Measurements from ENCODE around the gene GCFC2.
"Not testable (repeated sequence)": the region's sequence is repeated elsewhere in the genome, so short reads cannot be mapped to it uniquely, and the experiment has no call there.

GCFC2 gene

DNA sequence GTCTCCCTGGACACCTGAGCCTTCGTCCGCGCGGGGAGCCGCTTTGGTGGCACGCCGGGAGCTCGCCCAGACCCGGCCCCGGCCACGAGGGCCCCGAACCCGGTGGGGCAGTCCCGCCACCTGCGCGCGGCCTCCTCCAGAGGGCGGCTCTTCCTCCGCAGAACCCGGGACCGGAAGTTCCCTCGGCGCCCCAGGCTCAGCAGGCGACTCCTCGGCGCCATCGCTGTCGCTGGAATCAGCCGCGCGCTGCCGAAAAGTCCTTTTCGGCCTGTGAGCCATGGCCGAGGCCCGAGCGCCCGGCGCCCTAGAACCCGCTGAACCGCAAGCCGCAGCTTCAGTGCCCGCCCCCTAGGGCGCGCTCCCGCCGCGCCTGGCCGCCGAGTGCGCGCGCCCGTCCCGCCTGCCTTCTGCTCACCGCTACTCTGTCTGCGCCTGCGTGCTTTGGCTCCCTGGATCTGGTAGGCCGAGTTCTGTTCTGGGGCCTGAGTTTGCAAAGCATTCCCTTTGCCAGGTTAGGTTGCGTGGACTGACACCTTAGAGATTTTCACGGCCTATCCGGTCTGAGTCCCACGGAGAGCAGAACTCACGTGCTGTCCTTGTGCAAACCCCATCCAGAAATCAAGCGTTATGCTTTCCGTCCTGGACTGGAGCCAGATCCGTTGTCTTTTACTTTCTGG lies at the start of gene GCFC2:
GCFC2 (minus strand) TSS at position 339 of the 677 bp plus-strand sequence; CDS start at position 279, 60 bp downstream.
- peak; percentile 12 to 45 for DNase-seq

DNA sequence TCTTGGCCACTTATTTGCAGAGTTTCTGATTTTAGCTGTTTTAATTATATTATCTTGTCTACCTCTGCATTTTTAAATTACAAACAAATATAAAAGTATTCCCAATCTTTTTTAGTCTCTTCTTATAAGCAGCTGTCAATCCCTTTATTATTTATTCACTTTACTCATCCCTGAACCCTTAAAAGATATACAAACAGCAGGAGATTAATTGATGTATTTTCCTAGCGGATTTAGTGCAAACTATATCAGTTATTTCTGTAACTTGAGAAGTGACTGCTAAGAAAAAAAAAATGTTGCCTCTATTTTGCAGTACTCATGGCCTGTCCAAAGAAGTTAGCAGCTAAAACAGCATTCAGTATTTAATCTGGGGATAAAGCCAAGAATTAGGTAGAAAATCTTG lies 42.1 kb upstream of the GCFC2 start:
- no peak for DNase-seq

DNA sequence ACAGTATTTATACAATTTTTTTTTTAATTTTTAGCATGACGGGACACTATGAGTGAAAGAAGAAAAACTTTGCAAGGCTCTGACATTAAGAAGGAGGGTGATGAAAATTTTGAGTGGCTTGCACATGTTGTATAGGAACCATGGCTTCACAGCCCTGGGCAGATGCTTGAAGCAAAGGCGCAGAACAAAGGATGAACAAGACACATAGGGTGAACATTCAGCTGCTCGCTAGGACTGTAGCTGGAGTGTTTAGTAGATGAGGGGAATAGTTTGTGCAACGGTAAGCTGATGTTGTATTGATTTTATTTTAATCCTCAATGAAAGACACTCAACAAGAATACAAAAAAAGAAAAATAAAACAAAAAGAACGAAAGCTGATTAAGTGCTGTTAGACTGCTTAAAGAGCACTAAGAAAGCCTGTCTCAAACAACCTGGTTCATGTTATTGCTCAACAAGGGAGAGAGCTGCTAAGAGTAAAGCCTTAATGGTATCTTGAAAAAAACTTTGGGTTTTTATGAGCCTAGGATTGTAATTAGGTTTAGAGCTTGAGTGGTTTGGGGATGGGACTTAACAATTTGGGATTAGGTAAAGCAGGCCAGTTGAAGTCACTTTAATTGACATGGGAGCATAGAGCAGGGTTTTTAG lies 41.2 kb upstream of the GCFC2 start:
- no peak for DNase-seq

DNA sequence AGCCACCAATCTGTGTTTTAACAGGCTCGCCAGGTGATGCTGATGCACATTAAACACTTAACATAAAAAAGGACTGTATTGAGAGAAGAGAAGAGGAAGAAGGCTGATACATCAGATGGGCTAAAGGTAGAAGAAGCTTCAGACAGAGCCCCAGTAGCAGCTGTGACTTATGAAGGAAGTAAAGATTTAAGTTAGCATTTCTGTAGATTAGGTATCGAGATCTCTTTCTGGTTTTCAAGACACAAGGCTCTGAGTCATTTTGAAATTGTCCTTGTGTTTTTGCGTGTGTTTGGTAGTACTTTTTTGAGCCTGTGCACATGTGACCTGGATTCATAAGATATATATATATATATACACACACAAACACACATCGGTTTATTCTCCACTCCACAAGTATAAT lies 40.6 kb upstream of the GCFC2 start:
- DNase-seq: no peak

DNA sequence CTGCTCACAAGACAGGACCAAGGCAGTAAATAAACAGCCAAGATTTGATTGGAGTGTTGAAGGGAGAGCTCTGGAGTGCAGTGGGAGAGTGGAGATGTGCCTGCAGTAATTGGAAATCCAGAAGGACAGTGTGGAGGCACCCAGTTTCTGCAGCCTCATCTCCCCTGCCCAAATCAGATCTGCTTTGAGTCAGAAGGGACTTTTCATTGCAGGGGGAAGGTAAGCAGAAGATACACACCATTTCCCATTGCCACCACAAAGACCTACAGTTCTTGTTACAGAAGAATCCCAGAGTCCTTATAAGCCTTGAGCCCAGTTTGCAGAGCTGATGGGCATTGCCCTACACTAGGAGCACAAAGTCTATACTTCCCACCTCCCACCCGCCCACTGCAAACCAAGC lies 27.2 kb upstream of the GCFC2 start:
- no peak for DNase-seq

DNA sequence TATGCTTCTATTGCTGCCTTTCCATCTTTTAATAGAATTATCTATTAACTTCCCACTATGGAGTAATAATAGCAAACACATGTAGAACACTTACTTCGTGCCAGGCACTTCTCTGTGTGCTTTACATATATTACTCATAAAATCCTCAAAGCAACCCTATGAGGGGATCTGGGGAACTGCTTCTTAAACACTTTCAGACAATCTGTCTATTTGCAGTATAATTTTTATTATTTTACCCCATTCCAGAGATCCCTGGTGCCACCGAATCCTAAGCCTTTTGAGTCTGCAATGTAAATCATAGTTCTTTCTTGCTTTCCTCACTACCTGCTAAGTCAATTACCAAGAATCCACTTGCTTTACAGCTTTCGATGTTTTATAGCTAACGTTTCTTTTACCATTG lies 25.6 kb upstream of the GCFC2 start:
- DNase-seq: no peak

DNA sequence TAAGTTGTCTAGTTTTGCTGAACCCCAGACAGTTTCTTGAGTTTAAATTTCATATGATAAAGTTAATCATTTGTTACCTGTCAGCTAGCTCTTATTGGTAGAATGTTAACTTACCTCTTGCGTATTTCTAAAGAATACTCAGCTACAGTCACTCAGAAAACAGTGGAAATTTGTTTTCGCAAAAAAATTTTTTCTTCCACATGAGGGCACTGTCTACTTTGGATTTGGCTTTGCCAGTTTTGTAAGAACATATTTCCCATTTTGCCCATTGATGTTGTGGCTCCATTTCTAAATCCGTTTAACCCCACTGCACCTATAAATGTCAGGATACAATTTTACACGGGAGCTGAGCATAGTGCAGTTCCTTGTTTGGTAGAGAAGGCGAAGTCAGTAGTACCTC lies 19.1 kb upstream of the GCFC2 start:
- DNase-seq: no peak

DNA sequence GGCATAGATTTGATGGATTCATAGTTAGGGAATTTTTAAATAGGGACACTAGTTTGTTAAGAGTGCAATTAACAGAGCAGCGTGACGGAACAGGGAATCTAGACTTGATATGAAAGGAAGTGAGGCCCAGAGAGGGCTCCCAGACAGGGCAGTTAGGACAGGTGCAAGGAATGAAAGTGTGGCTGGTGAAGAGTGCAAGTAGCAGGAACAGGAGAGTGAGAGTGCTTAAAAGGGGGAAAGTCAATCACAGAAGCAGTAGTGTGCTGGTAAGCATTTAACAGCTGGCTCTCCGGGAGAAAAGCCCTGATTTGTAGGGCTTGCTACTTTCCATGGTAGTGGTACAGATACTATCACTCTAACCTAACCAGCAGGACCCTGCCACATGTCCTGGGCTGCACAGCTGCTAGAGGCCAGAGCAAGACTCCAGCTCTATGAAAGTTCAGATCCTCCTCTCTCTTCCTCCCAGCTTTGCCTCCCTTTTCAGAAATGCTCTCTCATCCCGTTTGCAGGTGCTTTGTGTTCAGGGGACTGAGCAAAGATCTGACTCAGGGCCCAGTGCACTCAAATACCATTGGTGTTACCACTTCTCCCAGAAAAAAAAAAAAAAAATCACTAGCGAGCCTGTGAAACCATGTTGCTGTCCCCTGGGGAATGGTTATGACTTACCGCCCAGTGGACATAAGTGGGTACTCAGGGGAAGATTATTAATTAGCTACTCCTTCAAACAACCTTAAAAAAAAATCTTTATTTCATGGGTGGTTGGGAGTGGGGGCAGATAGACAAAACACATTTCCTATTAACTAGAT lies 18.1 kb upstream of the GCFC2 start:
- peak in 1 of 2 experiments; percentile 6 for DNase-seq

DNA sequence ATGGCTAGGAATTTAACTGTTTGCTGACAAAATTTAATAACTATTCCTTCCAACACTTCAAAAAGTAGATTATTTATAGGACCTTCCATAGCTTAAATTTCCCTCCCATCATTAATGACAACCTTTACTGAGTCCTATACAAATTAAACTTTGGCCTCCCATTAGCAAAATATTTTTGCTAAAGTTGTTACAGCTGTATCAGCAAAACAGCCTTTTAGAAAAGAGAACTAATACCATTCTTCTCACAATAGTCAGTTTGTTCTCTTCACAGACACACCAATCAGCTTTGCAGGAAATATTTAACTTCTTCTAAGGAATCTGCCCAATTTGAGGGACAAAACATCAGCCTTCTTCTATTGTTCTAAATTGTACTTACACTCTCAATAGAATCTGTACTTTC lies 12.0 kb upstream of the GCFC2 start:
- DNase-seq: no peak

DNA sequence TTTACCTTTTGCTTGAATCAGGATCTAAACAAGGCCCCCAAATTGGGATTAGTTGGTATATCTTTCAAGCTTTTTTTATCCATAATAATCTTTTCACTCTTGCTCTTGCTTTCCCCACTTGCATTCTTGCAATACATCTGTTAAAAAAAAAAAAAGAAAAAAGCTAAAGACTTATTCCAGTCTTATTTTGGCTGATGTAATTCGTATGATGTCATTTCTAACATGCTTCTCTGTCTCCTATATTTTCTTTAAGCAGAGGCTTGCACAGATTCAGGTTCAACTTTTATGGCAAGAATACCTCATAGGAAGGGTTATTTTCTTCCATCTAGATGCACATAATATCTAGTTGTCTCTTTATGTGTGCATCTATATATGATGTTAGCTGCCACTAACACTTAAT lies 9.8 kb upstream of the GCFC2 start:
- no peak for DNase-seq

DNA sequence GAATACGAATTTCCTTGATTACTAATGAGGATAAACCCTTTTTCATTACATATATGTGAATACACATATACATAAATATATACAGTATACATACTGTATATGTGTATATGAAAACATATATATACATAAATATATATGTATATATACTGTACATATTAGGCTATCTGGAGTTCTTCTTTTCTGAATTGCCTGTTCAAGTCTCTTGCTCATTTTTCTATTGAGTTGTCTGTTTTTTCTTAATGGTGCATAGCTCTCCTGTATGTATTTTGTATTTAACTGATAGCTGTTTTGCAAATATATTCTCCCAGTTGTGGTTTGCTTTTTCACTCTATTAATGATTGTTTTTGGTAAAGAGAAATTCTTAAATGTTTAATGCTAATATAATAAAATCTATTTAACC lies 8.9 kb upstream of the GCFC2 start:
- DNase-seq: no peak

DNA sequence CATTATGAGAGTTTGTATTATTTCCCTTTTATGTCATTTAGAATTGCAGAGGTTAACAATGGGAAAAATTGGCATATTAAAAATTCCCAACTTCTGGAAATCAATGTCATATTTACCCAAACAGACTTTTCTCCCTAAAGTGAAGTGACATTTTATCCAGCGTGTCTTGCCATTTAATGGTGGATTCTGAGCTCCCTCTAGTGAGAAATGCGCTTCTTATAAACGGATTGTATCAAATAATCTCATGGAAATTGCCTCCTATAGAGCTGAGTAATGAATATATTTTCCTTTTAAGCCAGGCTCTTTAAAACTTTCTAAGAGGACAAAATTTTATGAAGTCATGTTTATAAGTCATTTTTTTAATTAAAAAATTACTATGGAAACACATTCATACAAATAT lies 5.7 kb upstream of the GCFC2 start:
- no peak for DNase-seq

DNA sequence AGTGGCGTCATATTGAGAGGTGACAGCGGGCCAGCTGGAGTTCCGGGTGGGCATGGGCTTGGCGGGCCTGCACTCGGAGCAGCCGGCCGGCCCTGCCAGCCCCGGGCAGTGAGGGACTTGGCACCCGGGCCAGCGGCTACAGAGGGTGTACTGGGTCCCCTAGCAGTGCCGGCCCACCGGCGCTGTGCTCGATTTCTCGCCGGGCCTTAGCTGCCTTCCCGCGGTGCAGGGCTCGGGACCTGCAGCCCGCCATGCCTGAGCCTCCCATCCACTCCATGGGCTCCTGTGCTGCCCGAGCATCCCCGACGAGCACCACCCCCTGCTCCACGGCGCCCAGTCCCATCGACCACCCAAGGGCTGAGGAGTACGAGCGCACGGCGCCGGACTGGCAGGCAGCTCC lies 875 bp upstream of the GCFC2 start:
- not testable (repeated sequence) for DNase-seq

DNA sequence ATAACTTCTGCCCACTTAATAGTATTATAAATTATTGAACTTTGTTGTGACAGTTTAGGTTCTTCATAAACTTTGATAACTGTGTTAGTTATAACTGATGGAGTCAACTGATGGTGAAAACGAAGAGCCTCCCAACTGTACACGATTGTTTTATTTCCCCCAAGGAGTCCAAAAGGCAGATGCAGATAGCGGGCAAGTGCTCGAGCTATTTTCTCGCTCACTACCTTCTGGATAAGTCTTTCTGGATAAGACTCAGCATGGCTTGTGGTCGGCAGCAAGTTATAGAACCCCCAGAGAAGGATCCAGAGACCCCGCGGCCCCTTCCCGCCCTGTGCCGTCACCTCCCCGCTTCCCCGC lies 517 bp downstream of the GCFC2 start:
- DNase-seq: no peak

DNA sequence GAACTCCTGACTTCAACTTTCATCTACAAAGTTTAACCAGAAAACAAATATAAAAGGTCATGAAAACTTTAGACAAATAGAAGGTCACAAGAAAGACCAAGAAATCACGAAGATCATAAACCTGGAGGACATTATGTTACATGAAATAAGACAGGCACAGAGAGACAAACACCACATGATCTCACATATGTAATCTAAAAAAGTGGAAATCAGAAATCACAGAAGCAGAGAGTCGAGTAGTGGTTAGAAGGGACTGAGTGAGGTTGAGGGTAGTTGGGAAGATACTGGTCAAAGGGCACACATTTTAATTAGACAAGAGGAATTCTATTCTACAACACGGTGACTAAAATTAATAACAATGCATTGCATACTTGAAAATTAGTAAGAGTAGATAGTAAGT lies 1.4 kb downstream of the GCFC2 start:
- DNase-seq: no peak

DNA sequence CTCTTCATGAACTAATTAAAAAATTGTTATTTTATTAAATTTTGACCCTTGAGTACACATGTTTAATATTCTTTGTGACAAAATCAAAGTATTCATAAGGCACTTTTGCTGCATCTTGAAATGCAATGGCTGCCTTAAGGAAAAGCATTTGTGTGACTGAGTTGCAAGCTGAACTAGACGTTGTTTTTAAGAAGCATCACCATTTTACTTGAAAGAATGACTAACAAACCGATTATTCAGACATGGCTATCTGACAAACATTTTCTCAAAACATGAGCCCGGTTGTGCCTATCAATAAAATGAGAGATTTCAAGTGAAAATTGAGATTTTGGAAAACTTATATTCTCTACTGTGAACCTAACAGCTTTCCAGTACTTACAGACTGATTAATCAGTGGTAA lies 2.8 kb downstream of the GCFC2 start:
- DNase-seq: no peak

DNA sequence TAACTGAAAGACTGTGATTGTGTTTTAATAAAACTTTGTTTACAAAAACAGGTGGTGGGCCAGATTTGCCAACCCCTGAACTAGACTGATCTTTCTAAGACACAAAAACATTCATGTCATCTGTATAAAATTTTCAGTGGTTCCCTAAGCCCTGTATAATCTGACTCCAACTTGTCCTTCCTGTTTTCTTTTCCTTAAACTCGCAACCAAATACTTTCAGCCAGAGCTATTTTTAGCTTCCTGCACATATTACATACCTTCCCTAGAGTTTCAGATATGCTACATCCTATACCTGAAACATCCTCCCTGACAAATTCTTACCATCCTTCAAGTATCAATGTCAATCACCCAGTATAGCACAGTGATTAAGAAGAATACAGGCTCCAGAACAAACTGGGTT lies 4.8 kb downstream of the GCFC2 start:
- DNase-seq: no peak

DNA sequence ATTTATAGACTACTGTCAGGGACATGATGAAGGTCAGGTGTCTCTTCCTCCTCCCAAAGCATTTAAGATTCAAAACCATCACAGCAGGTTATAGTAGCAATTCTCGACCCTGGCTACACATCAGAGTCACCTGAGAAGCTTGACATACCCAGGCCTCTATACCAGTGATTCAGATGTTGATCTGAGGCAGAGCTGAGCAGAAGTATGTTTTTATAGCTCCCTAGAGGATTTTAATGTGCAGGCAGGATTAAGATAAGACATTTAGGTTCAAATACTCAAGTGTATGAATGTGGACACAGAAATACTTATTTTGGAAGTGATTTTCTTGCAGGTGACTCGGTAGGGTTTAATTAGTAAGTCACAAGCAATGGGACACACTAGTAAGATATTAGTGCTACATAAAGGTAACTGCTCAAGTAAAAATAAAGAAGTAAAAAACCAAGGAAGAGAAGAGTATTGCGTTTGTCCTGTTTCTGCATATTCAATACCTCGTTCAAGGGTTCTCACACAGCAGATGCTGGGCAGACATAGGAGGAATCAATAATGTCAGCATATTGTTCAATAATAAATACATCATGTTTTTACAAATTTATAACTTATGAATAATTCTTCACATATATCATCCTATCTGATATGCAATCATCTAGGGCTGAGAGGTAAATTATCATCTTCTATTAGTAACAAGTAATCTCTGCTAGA lies 7.0 kb downstream of the GCFC2 start:
- DNase-seq: no peak

DNA sequence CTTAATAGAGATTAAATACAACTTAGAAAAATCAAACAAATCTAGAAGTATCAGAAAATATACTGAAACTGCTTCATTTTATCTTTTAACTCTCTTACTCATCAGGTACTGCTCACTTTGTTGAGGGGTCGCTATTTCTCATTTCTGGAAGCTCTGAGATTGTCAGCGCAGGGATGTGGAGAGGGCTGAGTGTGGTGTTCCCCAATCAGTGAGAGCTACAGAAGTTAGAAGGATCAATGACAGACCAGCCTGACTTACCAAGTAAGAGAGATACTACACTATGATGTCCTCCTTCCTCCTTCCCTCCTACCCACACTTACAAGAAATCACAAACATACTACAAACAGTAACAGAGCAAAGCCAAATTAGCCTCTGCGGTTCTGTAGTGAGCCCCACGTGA lies 8.1 kb downstream of the GCFC2 start:
- no peak for DNase-seq

DNA sequence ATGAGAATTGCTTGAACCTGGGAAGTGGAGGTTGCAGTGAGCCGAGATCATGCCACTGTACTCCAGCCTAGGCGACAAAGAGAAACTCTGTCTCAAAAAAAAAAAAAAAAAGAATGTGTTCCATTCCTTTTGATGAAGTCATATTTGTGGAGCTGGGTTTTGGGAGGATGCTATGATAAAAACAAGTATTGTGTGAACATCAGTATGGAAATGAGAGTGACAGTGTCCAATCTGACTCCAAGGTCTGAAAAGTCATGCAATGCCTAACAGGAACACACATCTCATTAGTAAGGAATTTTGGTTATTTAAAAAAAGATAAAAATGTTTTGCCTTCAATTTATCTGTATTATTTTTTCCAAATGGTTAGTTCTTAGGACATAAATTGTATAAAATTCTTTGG lies 11.8 kb downstream of the GCFC2 start:
- no peak for DNase-seq

DNA sequence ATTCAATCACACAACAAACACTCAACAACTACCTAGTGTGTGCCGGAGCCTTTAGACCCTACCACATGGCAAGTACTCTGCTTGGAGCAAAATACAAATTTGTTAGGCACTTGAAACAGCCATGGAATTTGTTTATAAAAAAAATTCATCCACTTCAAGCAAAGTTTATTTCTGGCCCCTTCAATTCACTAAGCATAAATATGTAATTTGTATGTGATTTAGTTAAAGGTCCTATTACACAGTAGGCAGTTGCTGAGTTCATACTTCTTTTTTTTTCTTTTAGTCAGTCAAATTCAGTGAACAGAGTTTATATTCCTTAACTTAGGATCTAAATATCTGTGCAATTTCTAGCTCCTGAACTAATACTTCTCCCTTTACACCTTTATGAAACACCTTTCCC lies 22.5 kb downstream of the GCFC2 start:
- no peak for DNase-seq

DNA sequence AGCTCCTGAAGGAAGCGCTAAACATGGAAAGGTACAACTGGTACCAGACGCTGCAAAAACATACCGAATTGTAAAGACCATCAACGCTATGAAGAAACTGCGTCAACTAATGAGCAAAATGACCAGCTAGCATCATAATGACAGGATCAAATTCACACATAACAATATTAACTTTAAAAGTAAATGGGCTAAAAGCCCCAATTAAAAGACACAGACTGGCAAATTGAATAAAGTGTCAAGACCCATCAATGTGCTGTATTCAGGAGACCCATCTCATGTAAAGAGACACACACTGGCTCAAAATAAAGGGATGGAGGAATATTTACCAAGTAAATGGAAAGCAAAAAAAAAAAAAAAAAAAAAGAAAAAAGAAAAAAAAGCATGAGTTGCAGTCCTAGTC lies 27.3 kb downstream of the GCFC2 start:
- DNase-seq: not testable (repeated sequence)

DNA sequence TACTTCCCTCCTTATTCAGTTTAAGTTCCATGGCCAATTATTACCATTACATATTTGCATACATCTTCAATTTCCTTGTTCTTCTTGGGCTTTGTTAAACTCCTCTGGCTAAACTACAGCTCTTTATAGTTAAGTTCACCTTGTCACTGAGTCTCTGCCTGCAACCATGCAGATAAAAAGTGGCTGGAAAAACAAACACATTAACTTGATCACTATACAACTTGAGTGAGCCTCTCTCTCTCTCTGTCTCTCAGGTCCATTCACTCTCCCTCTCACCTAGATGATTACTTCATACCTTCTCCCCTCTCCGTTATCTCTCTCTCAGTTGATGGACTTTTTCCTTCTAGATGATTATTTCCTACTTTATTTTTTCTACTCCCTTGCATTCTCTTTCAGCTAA lies 30.3 kb downstream of the GCFC2 start:
- no peak for DNase-seq

DNA sequence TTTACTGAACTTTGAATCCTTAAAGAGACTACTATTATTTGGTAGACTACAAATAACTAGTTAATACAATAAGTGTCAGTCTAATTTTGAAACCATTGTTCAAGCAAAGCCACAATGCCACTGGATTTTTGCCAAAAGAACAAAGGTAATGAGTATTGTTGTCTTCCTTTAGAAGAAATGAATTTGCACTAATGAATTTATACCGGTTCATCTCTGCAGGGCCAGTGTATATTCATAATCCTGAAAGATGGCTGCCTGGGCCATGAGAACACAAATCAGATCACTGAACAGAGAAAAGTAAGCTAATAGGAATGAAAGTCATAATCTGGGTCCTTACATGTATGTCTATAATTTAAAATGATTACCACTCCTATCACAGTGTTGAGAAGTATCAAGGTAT lies 31.2 kb downstream of the GCFC2 start:
- DNase-seq: no peak
